Memory B cell (primary cell): ENCODE results near the gene STAM2.
"Not testable (repeated sequence)": the region's sequence is repeated elsewhere in the genome, so short reads cannot be mapped to it uniquely, and the experiment has no call there.

Experiments
- ATAC-seq: fragments of 150-1000 bp; cut with Tn5 transposase; 2 replicates; pipeline ENCODE4 v1.10.0; 2021; ENCODE audit warnings: low read depth, mild to moderate bottlenecking, moderate library complexity
- DNase-seq, 2 donors: peaks; one replicate each; pipeline ENCODE4 v3.0.0; 2022; ENCODE audit warnings: low spot score in 2 of 2
- H3K27ac Mint-ChIP-seq: one replicate; pipeline ENCODE4 v1.8.0; 2022; ENCODE audit warnings: mild to moderate bottlenecking, moderate library complexity, mixed read lengths
- H3K27me3 Mint-ChIP-seq: one replicate; pipeline ENCODE4 v1.8.0; 2022; ENCODE audit warnings: mixed read lengths
- H3K36me3 Mint-ChIP-seq: one replicate; pipeline ENCODE4 v1.8.0; 2022; ENCODE audit warnings: mild to moderate bottlenecking, mixed read lengths
- H3K4me1 Mint-ChIP-seq: one replicate; pipeline ENCODE4 v1.8.0; 2022; ENCODE audit warnings: mixed read lengths
- H3K4me3 Mint-ChIP-seq: one replicate; pipeline ENCODE4 v1.8.0; 2022; ENCODE audit warnings: mild to moderate bottlenecking, moderate library complexity, mixed read lengths
- H3K9me3 Mint-ChIP-seq: one replicate; pipeline ENCODE4 v1.8.0; 2022; ENCODE audit warnings: mixed read lengths

Gene STAM2

DNA sequence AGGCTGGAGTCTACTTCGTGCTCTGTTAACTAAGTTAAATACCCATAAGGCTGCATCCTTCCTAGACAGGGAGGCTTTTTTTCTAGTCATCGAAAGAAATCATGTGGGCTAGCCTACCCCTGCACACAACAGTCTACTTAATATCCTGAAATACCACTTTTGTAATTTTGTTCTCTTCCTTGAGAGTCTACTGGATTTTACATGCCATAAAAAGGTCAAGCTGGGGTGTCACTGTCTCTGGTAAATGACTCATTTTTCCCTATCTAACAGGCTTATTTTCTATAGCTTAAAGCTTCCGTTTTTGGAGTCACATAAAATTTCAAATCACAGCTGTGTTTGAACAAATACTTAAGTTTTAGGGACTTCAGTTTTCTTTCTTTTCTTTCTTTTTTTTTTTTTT is 10.7 kb upstream of the STAM2 start:
- H3K4me3 Mint-ChIP-seq: no peak overlapping the region
- DNase-seq: no peak

DNA sequence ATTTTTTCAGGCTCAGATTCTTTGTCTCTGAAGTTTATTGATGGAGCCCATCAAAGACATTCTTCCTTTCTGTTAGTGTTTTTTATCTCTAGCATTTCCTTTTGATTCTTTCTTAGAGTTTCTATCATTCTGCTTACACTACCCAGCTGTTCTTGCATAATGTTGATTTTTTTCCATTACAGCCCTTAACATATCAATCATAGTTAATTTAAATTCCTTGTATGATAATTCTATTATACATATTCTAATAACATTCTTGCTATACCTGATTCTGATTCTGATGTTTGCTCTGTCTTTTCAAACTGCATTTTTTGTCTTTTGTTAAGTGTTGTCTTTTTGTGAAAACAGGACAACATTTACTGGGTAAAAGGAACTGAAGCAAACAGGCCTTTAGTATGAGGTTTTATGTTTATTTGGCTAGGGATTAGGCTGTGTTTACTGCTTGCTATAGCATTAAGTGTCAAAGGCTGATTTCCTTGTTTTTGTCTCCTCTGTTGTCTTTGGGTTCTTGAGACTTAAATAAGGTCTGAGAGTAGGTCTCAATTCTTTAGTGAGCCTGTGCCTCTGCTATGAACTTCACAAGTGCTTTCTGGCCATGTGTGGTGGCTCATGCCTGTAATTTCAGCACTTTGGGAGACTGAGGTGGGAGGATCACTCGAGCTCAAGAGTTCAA is 8.0 kb upstream of the STAM2 start:
- H3K9me3 Mint-ChIP-seq: peaks cover 2% of the 10 kb centered on the region
- H3K36me3 Mint-ChIP-seq: no peaks in the 10 kb centered on the region
- no peak for DNase-seq
- H3K4me3 Mint-ChIP-seq: no peak overlapping the region
- no peak overlapping the region for H3K27ac Mint-ChIP-seq
- no peaks in the 10 kb centered on the region for H3K4me1 Mint-ChIP-seq
- ATAC-seq: no peak
- H3K27me3 Mint-ChIP-seq: peaks cover 4% of the 10 kb centered on the region

More for the DNA sequence above, 10.7 kb upstream of the STAM2 start:
- Mint-ChIP-seq H3K27me3 (peaks cover 11% of the 10 kb centered on the region), H3K36me3 (no peaks in the 10 kb centered on the region), H3K9me3 (peaks cover 2% of the 10 kb centered on the region), H3K27ac (no peak overlapping the region), H3K4me1 (no peaks in the 10 kb centered on the region)
- ATAC-seq: no peak

DNA sequence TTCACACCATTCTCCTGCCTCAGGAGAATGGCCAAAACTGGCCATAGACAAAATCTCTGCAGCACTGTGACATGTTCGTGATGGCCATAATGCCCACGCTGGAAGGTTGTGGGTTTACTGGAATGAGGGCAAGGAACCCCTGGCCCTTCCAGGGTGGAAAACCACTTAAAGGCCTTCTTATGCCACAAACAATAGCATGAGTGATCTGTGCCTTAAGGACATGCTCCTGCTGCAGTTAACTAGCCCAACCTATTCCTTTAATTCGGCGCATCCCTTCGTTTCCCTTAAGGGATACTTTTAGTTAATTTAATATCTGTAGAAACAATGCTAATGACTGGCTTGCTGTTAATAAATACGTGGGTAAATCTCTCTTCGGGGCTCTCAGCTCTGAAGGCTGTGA is 2.1 kb upstream of the STAM2 start:
- not testable (repeated sequence) for DNase-seq, ATAC-seq, H3K4me3 Mint-ChIP-seq, H3K9me3 Mint-ChIP-seq, H3K27me3 Mint-ChIP-seq, H3K36me3 Mint-ChIP-seq, H3K27ac Mint-ChIP-seq
- H3K4me1 Mint-ChIP-seq: peaks cover 11% of the 10 kb centered on the region

DNA sequence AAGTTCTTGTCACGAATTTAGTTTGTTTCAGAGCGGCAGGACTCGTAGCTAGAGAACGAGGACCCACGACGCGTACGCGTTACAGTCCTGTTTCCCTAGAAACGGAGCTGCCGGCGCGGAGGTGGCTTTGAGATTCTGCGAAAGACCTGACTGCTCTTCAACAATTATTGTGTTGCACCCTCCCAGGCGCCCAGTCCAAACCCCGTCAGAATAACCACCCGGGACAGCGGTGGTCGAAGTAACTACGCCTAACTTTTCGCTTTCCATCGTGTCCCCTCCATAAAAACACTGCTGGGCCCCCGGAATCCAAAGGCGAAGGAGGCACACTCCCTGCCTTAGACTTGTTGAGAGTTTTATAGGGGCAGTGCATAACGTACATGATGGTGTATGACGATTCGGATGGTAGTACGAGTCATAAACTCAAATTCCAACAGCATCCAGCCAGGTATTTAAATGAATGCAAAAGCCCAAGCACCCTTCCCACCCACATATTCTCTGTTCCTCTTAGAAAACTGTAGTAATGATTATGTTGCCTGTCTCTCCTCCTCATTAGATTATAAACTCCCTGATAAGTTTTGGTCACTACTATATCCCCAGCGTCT is 651 bp upstream of the STAM2 start:
- Mint-ChIP-seq H3K9me3 (no peaks in the 10 kb centered on the region), H3K36me3 (peaks cover 6% of the 10 kb centered on the region), H3K4me3 (peak overlapping the region; percentile 99), H3K27ac (peak overlapping the region; percentile 100), H3K27me3 (no peaks in the 10 kb centered on the region), H3K4me1 (peaks cover 20% of the 10 kb centered on the region)
- peak; percentile 5 for ATAC-seq
- no peak for DNase-seq

DNA sequence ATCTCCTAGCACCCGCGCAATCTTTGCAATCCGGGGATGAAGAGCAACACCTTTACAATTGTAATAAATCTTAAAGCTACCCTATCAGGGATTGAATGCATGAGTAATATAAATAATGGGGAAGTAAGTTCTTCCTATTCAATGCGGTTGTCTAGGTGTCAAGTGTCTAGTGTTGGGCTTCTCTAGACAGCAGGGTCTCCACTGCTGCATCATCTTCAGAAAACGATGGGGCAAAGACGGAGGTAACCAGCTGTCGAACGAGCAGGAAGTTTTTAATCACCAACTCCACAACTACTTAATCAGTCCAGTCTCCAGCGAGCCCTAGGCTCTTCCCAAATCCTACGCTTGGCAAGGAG is 573 bp downstream of the STAM2 start:
- Mint-ChIP-seq H3K4me1 (peaks cover 20% of the 10 kb centered on the region), H3K4me3 (peak overlapping the region; percentile 99), H3K27me3 (no peaks in the 10 kb centered on the region), H3K27ac (peak overlapping the region; percentile 100), H3K9me3 (no peaks in the 10 kb centered on the region), H3K36me3 (peaks cover 6% of the 10 kb centered on the region)
- peak in 1 of 2 donors; percentile 22 for DNase-seq
- ATAC-seq: peak; percentile 49

DNA sequence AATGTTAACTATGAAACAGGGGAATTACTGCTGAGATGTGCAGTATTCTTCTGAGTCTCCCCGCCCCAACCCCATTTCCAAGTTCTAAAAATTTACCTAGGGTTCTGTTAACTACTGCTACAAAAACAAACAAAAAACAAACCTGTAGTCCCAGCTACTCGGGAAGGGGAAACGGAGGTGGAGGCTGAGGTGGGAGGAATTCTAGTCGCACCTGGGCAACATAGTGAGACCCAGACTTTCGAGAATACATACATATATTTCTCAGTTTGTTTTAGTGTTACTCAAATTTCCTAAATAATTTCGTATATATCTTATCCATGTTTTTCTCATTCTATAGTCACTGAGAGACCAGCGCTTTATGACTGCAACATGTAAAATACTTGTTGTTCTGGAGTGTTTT is 989 bp downstream of the STAM2 start:
- Mint-ChIP-seq H3K4me1 (peaks cover 21% of the 10 kb centered on the region), H3K36me3 (peaks cover 6% of the 10 kb centered on the region), H3K4me3 (peak overlapping the region; percentile 99), H3K9me3 (no peaks in the 10 kb centered on the region), H3K27me3 (no peaks in the 10 kb centered on the region), H3K27ac (peak overlapping the region; percentile 100)
- DNase-seq (no peak), ATAC-seq (no peak)

DNA sequence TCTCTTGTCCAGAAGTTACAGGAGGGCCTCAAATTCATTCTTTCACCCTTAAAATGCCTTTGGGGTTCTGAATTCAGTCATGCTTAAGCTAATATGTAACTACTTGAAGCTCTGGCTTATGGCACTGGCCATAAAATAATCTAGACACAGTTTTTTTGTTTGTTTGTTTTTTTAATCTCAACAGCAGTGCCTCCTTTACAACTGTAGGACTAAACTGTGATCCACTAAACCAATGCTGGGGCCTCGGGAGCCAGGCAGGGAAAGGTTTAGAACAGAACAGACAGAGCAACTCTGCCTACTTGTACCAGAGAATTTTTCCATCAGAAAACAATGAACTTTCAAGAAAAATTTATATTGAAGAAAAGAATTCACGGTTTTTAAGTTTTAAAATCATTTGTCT is 1.7 kb downstream of the STAM2 start:
- ATAC-seq (no peak), DNase-seq (no peak)
- Mint-ChIP-seq H3K36me3 (peaks cover 9% of the 10 kb centered on the region), H3K9me3 (no peaks in the 10 kb centered on the region), H3K27ac (no peak overlapping the region), H3K4me1 (peaks cover 25% of the 10 kb centered on the region), H3K27me3 (no peaks in the 10 kb centered on the region), H3K4me3 (no peak overlapping the region)

DNA sequence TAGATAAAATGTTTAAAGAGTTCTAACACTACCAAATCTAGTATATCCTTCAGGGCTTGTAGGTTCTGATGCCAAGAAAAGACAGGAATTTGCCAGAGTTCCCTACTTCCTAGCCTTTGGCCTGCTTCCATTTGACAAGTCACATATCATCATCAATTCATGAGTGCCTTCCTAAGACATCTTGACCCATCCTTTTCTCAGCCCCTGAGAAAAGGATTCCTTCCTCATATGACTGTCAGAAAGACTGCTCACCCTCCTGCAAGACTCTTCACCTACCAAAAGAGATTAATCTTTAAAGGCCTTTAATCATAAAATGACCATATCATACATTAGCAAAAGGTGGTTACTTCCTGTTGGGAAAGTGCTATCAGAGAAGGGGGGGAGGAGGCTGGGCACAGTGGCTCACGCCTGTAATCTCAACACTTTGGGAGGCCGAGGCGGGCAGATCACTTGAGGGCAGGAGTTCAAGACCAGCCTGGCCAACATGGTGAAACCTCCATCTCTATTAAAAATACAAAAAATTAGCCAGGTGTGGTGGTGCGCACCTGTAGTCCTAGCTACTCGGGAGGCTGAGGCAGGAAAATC is 3.3 kb downstream of the STAM2 start:
- not testable (repeated sequence) for H3K36me3 Mint-ChIP-seq, ATAC-seq, H3K9me3 Mint-ChIP-seq, H3K27me3 Mint-ChIP-seq, DNase-seq, H3K4me3 Mint-ChIP-seq
- Mint-ChIP-seq H3K27ac (peak overlapping the region; percentile 37), H3K4me1 (peaks cover 25% of the 10 kb centered on the region)

DNA sequence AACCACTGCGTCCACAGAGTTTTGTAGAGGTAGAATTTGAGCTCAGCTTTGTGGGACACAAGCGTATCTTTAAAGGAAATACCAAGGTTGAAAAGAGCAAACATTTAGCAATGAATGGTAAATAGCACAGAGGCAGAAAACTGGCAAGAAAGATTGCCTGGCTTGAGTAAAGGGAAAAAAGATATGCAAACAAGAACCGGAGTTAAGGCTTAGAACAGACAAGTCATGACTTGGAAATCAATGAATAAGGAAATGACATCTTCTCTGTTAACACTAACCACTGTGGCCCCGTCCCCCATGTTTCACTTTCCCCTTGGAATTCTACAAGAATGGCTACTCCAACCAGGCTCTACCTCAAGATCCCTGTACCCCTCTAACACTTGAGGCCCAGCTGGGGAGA is 3.8 kb downstream of the STAM2 start:
- H3K4me1 Mint-ChIP-seq: peaks cover 30% of the 10 kb centered on the region
- H3K4me3 Mint-ChIP-seq: no peak overlapping the region
- ATAC-seq: no peak
- peak overlapping the region; percentile 37 for H3K27ac Mint-ChIP-seq
- H3K36me3 Mint-ChIP-seq: peaks cover 9% of the 10 kb centered on the region
- DNase-seq: no peak
- no peaks in the 10 kb centered on the region for H3K9me3 Mint-ChIP-seq
- H3K27me3 Mint-ChIP-seq: no peaks in the 10 kb centered on the region

DNA sequence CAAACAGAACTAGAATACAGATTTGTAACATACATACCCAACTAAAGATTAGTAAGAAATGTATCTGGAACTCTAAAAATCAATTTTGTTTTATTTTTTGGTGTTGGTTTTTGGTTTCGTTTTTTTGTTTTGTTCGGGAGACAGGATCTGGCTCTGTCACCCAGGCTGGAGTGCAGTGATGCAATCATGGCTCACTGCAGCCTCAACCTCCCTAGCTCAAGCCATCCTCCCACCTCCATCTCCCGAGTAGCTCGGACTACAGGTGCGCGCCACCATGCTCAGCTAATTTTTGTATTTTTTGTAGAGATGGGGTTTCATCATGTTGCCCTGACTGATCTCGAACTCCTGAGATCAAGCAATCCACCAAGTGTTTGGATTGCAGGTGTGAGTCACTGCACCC is 6.4 kb downstream of the STAM2 start:
- not testable (repeated sequence) for DNase-seq, ATAC-seq, H3K27me3 Mint-ChIP-seq, H3K9me3 Mint-ChIP-seq, H3K4me3 Mint-ChIP-seq, H3K36me3 Mint-ChIP-seq, H3K27ac Mint-ChIP-seq
- H3K4me1 Mint-ChIP-seq: peaks cover 30% of the 10 kb centered on the region

DNA sequence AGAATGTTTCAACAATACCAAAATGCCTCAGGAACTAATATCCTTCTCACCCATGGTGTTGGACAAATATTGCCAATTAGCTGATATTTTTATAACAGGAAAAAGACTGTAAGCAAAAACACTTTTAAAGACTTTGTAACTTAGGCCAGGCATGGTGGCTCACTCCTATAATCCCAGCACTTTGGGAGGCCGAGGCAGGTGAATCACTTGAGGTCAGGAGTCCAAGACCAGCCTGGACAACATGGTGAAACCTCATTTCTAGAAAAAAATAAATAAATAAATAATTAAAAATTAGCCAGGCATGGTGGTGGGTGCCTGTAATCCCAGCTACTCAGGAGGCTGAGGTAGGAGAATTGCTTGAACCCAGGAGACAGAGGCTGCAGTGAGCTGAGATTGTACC is 8.1 kb downstream of the STAM2 start:
- DNase-seq, H3K27ac Mint-ChIP-seq, H3K27me3 Mint-ChIP-seq, ATAC-seq, H3K9me3 Mint-ChIP-seq, H3K4me3 Mint-ChIP-seq: not testable (repeated sequence)
- peaks cover 33% of the 10 kb centered on the region for H3K4me1 Mint-ChIP-seq
- H3K36me3 Mint-ChIP-seq: peaks cover 11% of the 10 kb centered on the region

DNA sequence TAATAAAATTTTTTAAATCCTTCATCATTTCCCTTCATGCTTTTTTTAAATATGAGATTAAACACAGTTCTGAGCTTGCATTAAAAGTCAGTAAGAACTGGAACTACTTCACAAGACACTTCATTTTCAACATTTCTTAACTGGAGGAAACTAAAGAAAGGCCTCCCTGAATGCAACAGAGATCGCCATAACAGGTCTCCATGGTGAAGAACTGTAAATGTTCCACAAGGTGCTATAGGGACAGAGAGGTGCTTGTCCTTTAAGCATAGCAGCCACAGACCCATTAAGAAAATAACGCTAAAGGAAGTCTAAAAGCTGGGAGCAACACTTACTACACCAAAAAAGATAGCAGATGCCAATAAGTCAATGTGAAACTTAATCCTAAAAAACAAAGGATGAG is 8.5 kb downstream of the STAM2 start:
- Mint-ChIP-seq H3K27ac (no peak overlapping the region), H3K27me3 (no peaks in the 10 kb centered on the region), H3K4me1 (peaks cover 30% of the 10 kb centered on the region), H3K4me3 (no peak overlapping the region), H3K36me3 (peaks cover 8% of the 10 kb centered on the region), H3K9me3 (no peaks in the 10 kb centered on the region)
- DNase-seq (no peak), ATAC-seq (no peak)

DNA sequence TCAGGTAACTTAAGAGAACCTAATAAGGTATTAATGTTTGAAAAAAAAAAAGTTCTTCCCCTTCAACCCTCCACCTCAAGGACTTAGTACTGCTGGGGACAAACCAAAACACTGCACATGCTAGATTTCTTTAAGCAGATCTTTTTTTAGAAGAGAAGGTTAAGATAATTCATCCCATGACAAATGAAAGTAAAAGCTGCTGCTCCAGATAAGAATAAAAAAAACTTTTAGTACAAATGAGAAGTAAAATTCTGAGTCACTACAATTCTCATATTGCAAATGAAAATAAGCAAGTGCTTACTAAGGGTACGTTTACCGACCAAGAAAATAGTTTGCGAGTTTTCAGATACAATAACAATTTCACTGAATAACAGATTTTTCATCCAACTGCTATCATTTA is 8.9 kb downstream of the STAM2 start:
- DNase-seq: no peak
- Mint-ChIP-seq H3K4me3 (no peak overlapping the region), H3K27me3 (no peaks in the 10 kb centered on the region), H3K9me3 (no peaks in the 10 kb centered on the region), H3K36me3 (peaks cover 9% of the 10 kb centered on the region), H3K27ac (peak overlapping the region; percentile 33), H3K4me1 (peaks cover 26% of the 10 kb centered on the region)
- ATAC-seq: no peak

DNA sequence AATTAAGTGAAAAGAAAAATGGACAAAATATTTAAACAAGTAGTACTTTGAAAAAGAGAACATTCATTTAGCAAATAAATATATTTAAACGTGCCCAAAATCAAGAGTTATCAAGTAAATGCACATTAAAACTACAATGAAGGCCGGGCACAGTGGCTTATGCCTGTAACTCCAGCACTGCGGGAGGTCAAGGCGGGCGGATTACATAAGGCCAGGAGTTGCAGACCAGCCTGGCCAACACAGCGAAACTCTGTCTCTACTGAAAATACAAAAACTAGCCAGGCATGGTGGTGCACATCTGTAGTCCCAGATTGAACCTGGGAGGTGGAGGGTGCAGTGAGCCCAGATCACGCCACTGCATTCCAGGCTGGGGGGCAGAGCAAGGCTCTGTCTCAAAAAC is 9.8 kb downstream of the STAM2 start:
- no peak overlapping the region for H3K27ac Mint-ChIP-seq
- DNase-seq (no peak), ATAC-seq (no peak)
- peaks cover 24% of the 10 kb centered on the region for H3K4me1 Mint-ChIP-seq
- H3K9me3 Mint-ChIP-seq: no peaks in the 10 kb centered on the region
- no peak overlapping the region for H3K4me3 Mint-ChIP-seq
- peaks cover 12% of the 10 kb centered on the region for H3K36me3 Mint-ChIP-seq
- H3K27me3 Mint-ChIP-seq: no peaks in the 10 kb centered on the region

DNA sequence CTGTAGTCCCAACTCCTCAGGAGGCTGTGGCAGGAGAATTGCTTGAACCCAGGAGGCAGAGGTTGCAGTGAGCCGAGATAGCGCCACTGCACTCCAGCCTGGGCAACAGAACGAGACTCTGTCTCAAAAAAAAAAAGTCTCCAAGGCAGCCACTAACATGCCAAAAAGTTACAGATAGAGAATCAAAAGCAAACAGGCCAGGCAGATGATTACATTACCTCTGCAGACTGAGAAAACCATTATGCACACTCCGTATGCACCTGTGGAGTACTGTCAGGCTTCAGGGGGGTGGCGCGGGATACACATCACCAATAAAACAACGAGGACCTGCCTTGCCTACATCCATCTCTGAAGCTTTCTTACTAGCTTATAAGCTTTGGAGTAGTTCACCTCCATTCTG is 10.3 kb downstream of the STAM2 start:
- H3K36me3 Mint-ChIP-seq: peaks cover 12% of the 10 kb centered on the region
- DNase-seq: no peak
- H3K27ac Mint-ChIP-seq: no peak overlapping the region
- no peaks in the 10 kb centered on the region for H3K27me3 Mint-ChIP-seq
- H3K9me3 Mint-ChIP-seq: no peaks in the 10 kb centered on the region
- peaks cover 24% of the 10 kb centered on the region for H3K4me1 Mint-ChIP-seq
- ATAC-seq: no peak
- H3K4me3 Mint-ChIP-seq: no peak overlapping the region
